GM19099 (cell line): ENCODE results near the gene SNX3.

ENCODE experiments used
- POLR2A ChIP-seq: IDR thresholded peaks from 3 replicates; pipeline ENCODE4 v1.6.1; 2011; ENCODE audit warnings: low read depth; ENCODE audit not compliant: insufficient read length; ENCODE audit errors: extremely low read depth

Gene SNX3

GRCh38 chr6:108187519-108187918 lies 73.3 kb downstream of the SNX3 start:
- no peak for TF ChIP-seq POLR2A

DNA sequence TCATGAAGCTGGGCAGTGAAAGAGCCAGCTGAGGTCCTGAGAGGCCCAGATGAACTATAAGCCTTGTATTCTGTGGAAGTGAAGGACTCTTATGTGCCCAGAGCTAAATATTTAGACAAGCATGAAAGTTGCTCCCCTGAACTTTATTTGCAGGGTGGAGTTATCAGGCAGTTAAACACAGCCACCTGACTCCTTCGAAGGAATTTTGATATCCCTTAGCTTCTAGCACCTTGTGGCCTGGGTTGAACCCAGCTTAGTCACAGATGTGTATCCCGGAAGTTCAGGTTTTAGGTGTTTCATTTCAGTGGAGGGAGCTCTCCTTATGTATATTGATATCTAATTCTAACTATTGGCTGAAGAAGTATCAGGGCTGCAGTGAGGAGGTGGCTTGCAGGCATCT lies 74.6 kb downstream of the SNX3 start:
- TF ChIP-seq POLR2A, result no peak

- TF ChIP-seq POLR2A, result no peak
These were observed 80.1 kb downstream of the SNX3 start for GRCh38 chr6:108180776-108181175.

- no peak for TF ChIP-seq POLR2A
These were observed 80.6 kb downstream of the SNX3 start for GRCh38 chr6:108180266-108180665.

GRCh38 chr6:108179741-108180140 lies 81.1 kb downstream of the SNX3 start:
- no peak for TF ChIP-seq POLR2A

DNA sequence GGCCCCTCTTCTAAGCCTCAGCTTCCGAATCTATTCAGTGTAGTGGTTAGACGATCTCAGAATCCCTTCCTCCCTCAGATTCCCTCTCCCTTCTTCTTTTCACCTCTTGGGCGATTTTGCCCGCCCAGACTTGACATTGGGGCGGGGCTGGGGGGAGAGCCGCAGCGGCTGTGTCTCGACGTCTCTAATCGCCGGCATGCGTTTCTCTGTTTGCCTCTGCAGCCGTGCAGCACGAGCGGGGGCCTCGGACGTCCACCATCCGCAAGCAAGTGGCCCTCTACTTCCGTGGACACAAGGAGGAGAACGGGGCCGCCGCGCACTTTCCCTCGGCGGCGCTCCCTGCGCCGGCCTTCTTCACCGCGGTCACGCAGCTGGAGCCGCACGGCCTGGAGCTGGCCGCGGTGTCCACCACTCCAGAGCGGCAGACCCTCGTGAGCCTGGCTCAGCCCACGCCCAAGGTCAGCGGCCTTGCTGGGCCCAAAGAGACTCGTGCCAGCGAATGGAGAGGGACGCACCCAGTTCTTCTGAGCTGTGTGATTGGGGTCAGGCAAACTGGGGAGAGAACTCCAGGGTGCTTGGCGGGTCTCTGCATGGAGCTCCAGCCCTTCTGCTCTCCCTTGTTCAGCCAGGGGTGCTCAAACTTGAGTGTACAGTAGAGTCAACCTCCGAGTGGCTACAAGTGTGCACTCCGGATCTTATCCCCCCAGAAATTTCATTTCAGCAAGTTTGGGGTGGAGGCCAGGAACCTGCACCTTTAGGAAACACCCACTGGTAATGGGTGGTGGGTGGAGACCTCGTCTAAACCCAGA lies 84.4 kb downstream of the SNX3 start:
- no peak for TF ChIP-seq POLR2A

DNA sequence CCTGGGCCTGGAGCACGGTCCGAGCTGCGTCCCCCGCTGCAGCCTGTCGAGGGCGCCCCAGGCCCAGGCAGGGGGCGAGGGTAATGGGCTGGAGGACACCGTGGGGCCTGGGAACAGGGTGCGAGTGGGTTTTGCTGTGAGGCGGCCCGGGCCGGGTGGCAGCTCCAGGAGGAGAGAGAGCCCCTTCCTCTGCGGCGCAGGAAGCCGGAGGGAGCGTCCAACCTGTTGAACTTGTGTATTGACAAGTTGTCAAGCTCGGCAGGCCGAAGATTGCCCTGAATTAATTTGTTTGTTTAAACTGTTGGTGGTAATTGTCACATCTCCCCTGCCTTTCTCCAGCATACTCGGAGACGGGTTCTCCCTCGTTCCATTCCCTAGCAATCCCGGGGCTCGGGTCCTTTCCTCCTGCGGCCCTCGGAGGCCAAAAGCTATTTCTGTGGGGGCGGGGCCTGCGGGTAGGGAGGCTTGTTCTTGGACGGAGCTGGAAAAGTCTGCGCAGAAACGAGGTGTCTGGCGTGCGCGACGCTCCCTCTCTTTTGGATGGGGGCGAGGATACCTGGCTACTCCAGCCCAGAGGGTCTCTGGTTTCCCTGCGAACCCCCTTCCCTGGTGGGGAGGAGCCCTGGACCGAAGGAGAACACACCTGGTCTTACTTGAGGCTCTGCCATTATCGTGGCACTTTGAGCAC lies 85.1 kb downstream of the SNX3 start:
- no peak for TF ChIP-seq POLR2A

GRCh38 chr6:108175176-108175591 lies 85.7 kb downstream of the SNX3 start:
- TF ChIP-seq POLR2A, result no peak

- TF ChIP-seq POLR2A, result no peak
These were observed 86.3 kb downstream of the SNX3 start for GRCh38 chr6:108174371-108175175.

DNA sequence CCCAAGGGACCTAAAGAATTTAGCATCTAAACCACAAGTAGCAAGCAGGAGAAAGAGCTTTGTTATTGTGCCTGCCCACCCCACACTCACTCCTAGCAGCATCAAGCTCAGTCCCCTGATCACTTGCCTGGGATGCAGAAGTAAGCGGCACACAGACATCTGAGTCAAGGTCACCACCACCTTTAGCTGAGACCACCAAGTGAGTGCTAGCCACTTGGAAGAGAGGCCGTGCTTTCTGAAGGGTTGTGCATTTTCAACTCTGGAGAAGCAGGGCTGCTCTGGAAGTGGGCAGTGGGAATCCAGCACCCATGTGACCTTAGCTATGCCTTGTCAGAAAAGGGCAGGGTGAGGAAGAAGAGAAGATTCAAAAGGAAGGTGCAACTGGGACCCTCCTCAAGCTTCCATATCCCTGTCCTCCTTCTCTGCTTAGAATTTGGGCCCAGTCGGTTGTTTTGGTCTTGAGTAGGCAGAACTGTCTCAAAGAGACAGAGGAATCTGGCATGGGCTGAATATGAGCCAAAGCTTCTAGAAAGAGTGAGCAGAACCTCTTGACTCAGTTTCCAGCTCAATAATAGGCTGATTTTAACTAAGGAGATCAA lies 88.8 kb downstream of the SNX3 start:
- TF ChIP-seq POLR2A, result no peak

- TF ChIP-seq POLR2A, result no peak
These were observed 89.4 kb downstream of the SNX3 start for GRCh38 chr6:108171291-108171917.

- TF ChIP-seq POLR2A, result no peak
These were observed 90.2 kb downstream of the SNX3 start for GRCh38 chr6:108170332-108171290.

DNA sequence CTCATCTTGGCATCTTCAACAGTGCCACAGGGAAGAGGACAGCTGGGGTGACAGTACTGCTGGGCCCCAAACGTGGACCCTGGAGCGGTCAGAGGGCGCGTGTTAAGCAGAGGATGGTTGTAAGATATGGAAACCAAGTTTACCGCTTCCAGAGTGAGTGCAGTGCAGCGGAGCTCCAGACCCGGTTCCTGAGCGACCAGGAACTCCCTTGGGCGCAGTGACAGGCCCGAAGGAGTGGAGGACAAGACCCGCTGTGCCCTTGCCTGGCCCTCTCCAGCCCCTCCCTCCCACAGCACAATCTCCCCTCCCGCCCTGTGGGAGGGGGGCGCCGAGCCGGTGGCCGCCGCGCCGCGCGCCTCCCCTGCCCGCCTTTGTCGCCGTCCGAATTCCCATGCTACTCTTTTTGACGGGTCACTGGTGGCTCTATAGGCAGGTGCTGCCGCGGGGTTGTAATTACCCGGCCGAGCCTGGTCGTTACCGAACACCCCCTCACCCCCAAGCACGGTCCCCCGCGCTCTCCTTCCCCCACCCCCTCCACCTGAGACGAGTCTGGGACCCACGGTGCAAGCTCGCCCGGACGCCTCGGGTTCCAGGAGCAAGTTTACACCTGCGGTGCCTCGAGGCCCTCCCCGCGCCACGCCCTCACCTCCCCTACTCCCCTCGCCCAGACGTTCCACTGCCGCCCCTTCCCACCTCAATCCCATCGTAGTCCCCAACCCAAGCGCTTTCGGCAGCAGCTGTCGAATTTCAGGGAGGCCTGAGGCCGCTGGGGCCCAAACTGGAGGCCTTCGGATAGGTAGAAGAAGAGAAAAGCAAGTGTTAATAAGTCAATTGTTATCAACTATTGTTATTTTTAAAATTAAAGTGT lies 91.1 kb downstream of the SNX3 start:
- no peak for TF ChIP-seq POLR2A
